ENCODE data around the gene MRPL40. TPM values are rescaled to one million over a fixed set of nuclear protein-coding genes. Genes with fewer than 3 reads are reported as not detected.

The MRPL40 gene
- total RNA-seq, 4 donors from 2014 or later, result 37.5 to 69.3 (median 48.7) TPM

GRCh38 chr22:19448076-19448607 is 15.8 kb downstream of the MRPL40 start:
- WGBS, 2 donors, result 15 to 16% methylated on average over 14 of the region's 14 CpGs
- no peaks in the 10 kb centered on the region for H3K9me3 ChIP-seq
- no peaks in the 10 kb centered on the region for H3K27me3 ChIP-seq
- peak overlapping the region; percentile 59 to 91 (median 72) for H3K4me3 ChIP-seq (replicated peaks in 1 of 3)
- peak; percentile 32 to 33 for DNase-seq
- peaks cover 0 to 18% of the 10 kb centered on the region in 2 donors for H3K36me3 ChIP-seq
- peak overlapping the region; percentile 89 to 92 (median 91) for H3K27ac ChIP-seq
- TF ChIP-seq POLR2A (IDR thresholded peaks at IDR 0.05) (no peak), CTCF (IDR thresholded peaks at IDR 0.05) (no peak)
- intact Hi-C loops (cut with DNase I), result loop anchor here (10.0 kb wide), 1 partner anchor 53 kb away; no protein-coding TSS in a partner anchor
- H3K4me1 ChIP-seq, result peaks cover 22 to 29% of the 10 kb centered on the region in 2 donors

GRCh38 chr22:19448739-19449421 is 16.5 kb downstream of the MRPL40 start:
- H3K9me3 ChIP-seq, result no peaks in the 10 kb centered on the region
- no peak for TF ChIP-seq POLR2A (IDR thresholded peaks at IDR 0.05)
- no peak for TF ChIP-seq CTCF (IDR thresholded peaks at IDR 0.05)
- WGBS, 2 donors, result 60 to 77% methylated on average over 4 of the region's 5 CpGs
- peaks cover 22 to 29% of the 10 kb centered on the region in 2 donors for H3K4me1 ChIP-seq
- peaks cover 7 to 20% of the 10 kb centered on the region in 2 donors for H3K36me3 ChIP-seq
- no peaks in the 10 kb centered on the region for H3K27me3 ChIP-seq
- H3K4me3 ChIP-seq (replicated peaks in 1 of 3), result no peak overlapping the region
- no peak for DNase-seq
- intact Hi-C loops (cut with DNase I), result loop anchor here (10.0 kb wide), 1 partner anchor 54 kb away; no protein-coding TSS in a partner anchor
- no peak overlapping the region for H3K27ac ChIP-seq

- no peaks in the 10 kb centered on the region for H3K9me3 ChIP-seq
- intact Hi-C loops (cut with DNase I), result loop anchor here (10.0 kb wide), 1 partner anchor 55 kb away; no protein-coding TSS in a partner anchor
- no peaks in the 10 kb centered on the region for H3K27me3 ChIP-seq
- 77 to 84% methylated on average over 2 of the region's 2 CpGs for WGBS, 2 donors
- no peak overlapping the region for H3K4me3 ChIP-seq (replicated peaks in 1 of 3)
- DNase-seq, result no peak
- TF ChIP-seq CTCF (IDR thresholded peaks at IDR 0.05) (no peak), POLR2A (IDR thresholded peaks at IDR 0.05) (no peak)
- H3K27ac ChIP-seq, result no peak overlapping the region
- H3K4me1 ChIP-seq, result peaks cover 22 to 29% of the 10 kb centered on the region in 2 donors
- peaks cover 10 to 22% of the 10 kb centered on the region in 2 donors for H3K36me3 ChIP-seq
Observed at GRCh38 chr22:19449422-19449767, 17.1 kb downstream of the MRPL40 start.

- Histone ChIP-seq H3K4me1 (peaks cover 19 to 21% of the 10 kb centered on the region in 2 donors), H3K27me3 (no peaks in the 10 kb centered on the region), H3K27ac (no peak overlapping the region), H3K9me3 (no peaks in the 10 kb centered on the region), H3K36me3 (peaks cover 21 to 34% of the 10 kb centered on the region in 2 donors), H3K4me3 (replicated peaks in 1 of 3) (no peak overlapping the region)
- TF ChIP-seq CTCF (IDR thresholded peaks at IDR 0.05) (no peak), POLR2A (IDR thresholded peaks at IDR 0.05) (no peak)
- DNase-seq, result no peak
- intact Hi-C loops (cut with DNase I), result no loop called here
- 86 to 88% methylated on average over 8 of the region's 8 CpGs for WGBS, 2 donors
Observed at GRCh38 chr22:19450363-19451175, 18.2 kb downstream of the MRPL40 start.

Measured in thyroid gland (tissue), 4 donors.